SK-N-SH treated with all-trans-retinoic acid at 6 μM for 48 hours (cell line): ENCODE measurements around the gene SNX9.

Experiments
- CSRNP3 ChIP-seq: fragments of 250-450 bp; sonication (Bioruptor Pico); IDR thresholded peaks from 2 replicates; pipeline ENCODE4 v1.5.1; 2021; ENCODE audit warnings: mild to moderate bottlenecking, moderate library complexity
- ESRRG ChIP-seq: fragments of 250-450 bp; sonication (Bioruptor Pico); IDR thresholded peaks from 2 replicates; pipeline ENCODE4 v1.6.1; 2021; ENCODE audit warnings: mild to moderate bottlenecking
- ISL1 ChIP-seq: fragments of 250-450 bp; sonication (Bioruptor Pico); IDR thresholded peaks from 2 replicates; pipeline ENCODE4 v2.1.2; 2022; ENCODE audit warnings: mild to moderate bottlenecking, moderate library complexity
- PATZ1 ChIP-seq: fragments of 250-450 bp; sonication (Bioruptor Pico); IDR thresholded peaks from 2 replicates; pipeline ENCODE4 v1.8.0; 2020; ENCODE audit warnings: mild to moderate bottlenecking, moderate library complexity, borderline replicate concordance
- PPARA ChIP-seq: fragments of 250-450 bp; sonication (Bioruptor Pico); IDR thresholded peaks from 2 replicates; pipeline ENCODE4 v1.5.0; 2020; ENCODE audit warnings: mild to moderate bottlenecking, borderline replicate concordance
- RARB ChIP-seq: fragments of 250-450 bp; sonication (Bioruptor Pico); IDR thresholded peaks from 2 replicates; pipeline ENCODE4 v1.8.0; 2021; ENCODE audit warnings: mild to moderate bottlenecking, moderate library complexity
- TCF4 ChIP-seq: fragments of 250-450 bp; sonication (Bioruptor Pico); IDR thresholded peaks from 2 replicates; pipeline ENCODE4 v1.8.0; 2021; ENCODE audit warnings: mild to moderate bottlenecking, moderate library complexity, borderline replicate concordance
- TOX ChIP-seq: fragments of 250-450 bp; sonication (Bioruptor Pico); IDR thresholded peaks from 2 replicates; pipeline ENCODE4 v1.8.0; 2021; ENCODE audit warnings: mild to moderate bottlenecking, moderate library complexity, borderline replicate concordance
- ZC3H10 ChIP-seq: fragments of 250-450 bp; sonication (Bioruptor Pico); IDR thresholded peaks from 2 replicates; pipeline ENCODE4 v1.5.1; 2021; ENCODE audit warnings: mild to moderate bottlenecking, moderate library complexity
- ZFP3 ChIP-seq: fragments of 250-450 bp; sonication (Bioruptor Pico); IDR thresholded peaks from 2 replicates; pipeline ENCODE4 v1.5.0; 2020; ENCODE audit warnings: mild to moderate bottlenecking, moderate library complexity
- TF ChIP-seq, protein P1 (sequence below): fragments of 250-450 bp; sonication (Bioruptor Pico); IDR thresholded peaks from 2 replicates; pipeline ENCODE4 v1.5.1; 2020; ENCODE audit warnings: low read depth, mild to moderate bottlenecking, moderate library complexity

DNA sequence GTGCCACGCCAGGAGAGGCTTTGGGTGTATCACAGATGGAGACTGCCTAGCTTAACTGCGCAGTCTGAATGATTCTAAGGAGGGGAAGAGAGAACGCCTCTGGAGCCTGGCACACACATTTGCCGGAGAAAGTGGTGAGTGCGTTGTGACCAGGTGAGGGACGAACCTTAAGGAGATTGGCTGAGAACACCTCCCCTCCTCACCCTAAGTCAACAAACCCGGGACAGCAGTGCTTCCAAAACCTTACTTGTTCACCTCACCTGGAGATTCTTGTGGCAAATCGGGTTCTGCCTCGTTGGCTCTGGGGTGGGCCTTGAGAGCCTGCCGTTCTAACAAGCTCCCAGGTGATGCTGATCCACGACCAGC lies 168.0 kb downstream of the SNX9 start:
- no peak for TF ChIP-seq RARB (CRISPR knock-in tag)
- TF ChIP-seq ISL1 (CRISPR knock-in tag) = no peak
- no peak for TF ChIP-seq ZFP3
- no peak for TF ChIP-seq TOX
- TF ChIP-seq CSRNP3 = no peak
- no peak for TF ChIP-seq TCF4
- no peak for TF ChIP-seq ESRRG (CRISPR knock-in tag)
- TF ChIP-seq PATZ1 = no peak
- TF ChIP-seq PPARA (CRISPR knock-in tag) = no peak
- TF ChIP-seq, protein P1, sequence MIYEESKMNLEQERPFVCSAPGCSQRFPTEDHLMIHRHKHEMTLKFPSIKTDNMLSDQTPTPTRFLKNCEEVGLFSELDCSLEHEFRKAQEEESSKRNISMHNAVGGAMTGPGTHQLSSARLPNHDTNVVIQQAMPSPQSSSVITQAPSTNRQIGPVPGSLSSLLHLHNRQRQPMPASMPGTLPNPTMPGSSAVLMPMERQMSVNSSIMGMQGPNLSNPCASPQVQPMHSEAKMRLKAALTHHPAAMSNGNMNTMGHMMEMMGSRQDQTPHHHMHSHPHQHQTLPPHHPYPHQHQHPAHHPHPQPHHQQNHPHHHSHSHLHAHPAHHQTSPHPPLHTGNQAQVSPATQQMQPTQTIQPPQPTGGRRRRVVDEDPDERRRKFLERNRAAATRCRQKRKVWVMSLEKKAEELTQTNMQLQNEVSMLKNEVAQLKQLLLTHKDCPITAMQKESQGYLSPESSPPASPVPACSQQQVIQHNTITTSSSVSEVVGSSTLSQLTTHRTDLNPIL = no peak
- no peak for TF ChIP-seq ZC3H10 (CRISPR knock-in tag)
